HepG2 (cell line): Measurements from ENCODE around the gene TLN1. TPM values are rescaled to one million over a fixed set of nuclear protein-coding genes. Genes with fewer than 3 reads are reported as not detected.

ENCODE experiments used
- ATF2 ChIP-seq: sonication (generic); formaldehyde crosslinking; IDR thresholded peaks from 2 replicates; pipeline ENCODE4 v1.4.0; 2020; ENCODE audit warnings: missing genetic modification reagents
- CREB3 ChIP-seq: sonication (generic); formaldehyde crosslinking; IDR thresholded peaks from 2 replicates; pipeline ENCODE4 v1.5.0; 2020; ENCODE audit warnings: missing genetic modification reagents
- KIAA2018 ChIP-seq: sonication (generic); formaldehyde crosslinking; IDR thresholded peaks from 2 replicates; pipeline ENCODE4 v1.5.0; 2020; ENCODE audit warnings: mild to moderate bottlenecking, missing genetic modification reagents, borderline replicate concordance
- LRRFIP1 ChIP-seq: sonication (generic); formaldehyde crosslinking; conservative IDR thresholded peaks from 2 replicates; pipeline ENCODE4 v1.4.0; 2020; ENCODE audit warnings: missing genetic modification reagents
- PHB2 ChIP-seq: fragments of 450-650 bp; IDR thresholded peaks from 2 replicates; pipeline ENCODE4 v1.6.1; 2018; ENCODE audit not compliant: partially characterized antibody
- REXO4 ChIP-seq: sonication (generic); formaldehyde crosslinking; IDR thresholded peaks from 2 replicates; pipeline ENCODE4 v1.8.0; 2022; ENCODE audit warnings: missing genetic modification reagents, mild to moderate bottlenecking, borderline replicate concordance
- SPEN ChIP-seq: sonication (generic); formaldehyde crosslinking; IDR thresholded peaks from 2 replicates; pipeline ENCODE4 v1.5.1; 2020; ENCODE audit warnings: low read depth, mild to moderate bottlenecking, missing genetic modification reagents
- TFE3 ChIP-seq: IDR thresholded peaks from 2 replicates; pipeline ENCODE4 v1.6.1; 2016
- ZBTB8A ChIP-seq: sonication (generic); formaldehyde crosslinking; IDR thresholded peaks from 2 replicates; pipeline ENCODE4 v1.4.0; 2020; ENCODE audit warnings: mild to moderate bottlenecking, low read depth, missing genetic modification reagents, borderline replicate concordance
- ZNF382 ChIP-seq: sonication (generic); formaldehyde crosslinking; IDR thresholded peaks from 2 replicates; pipeline ENCODE4 v1.5.0; 2020; ENCODE audit warnings: missing genetic modification reagents, mild to moderate bottlenecking, borderline replicate concordance
- ZNF446 ChIP-seq: sonication (generic); formaldehyde crosslinking; IDR thresholded peaks from 2 replicates; pipeline ENCODE4 v1.5.0; 2020; ENCODE audit warnings: mild to moderate bottlenecking, missing genetic modification reagents
- ZNF567 ChIP-seq: sonication (generic); formaldehyde crosslinking; IDR thresholded peaks from 2 replicates; pipeline ENCODE4 v1.8.1; 2023; ENCODE audit warnings: mild to moderate bottlenecking, missing genetic modification reagents, borderline replicate concordance
- ZNF660 ChIP-seq: sonication (generic); formaldehyde crosslinking; IDR thresholded peaks from 2 replicates; pipeline ENCODE4 v1.5.1; 2020; ENCODE audit warnings: mild to moderate bottlenecking, low read depth, missing genetic modification reagents, borderline replicate concordance
- polyA plus RNA-seq, 8 experiments: library from polyadenylated mRNA; depleted of rRNA in 3 of 8; stranded (reverse) in 7 of 8; unstranded in 1 of 8; fragments of >200 nt; fragmentation: Illumina TruSeq in 4 of 8; extraction: Trizol in 4 of 8; gene quantifications; 2 replicates each; pipeline versions ENCODE4 v1.2.1 to v1.2.3, GENCODE V29; 2011 to 2016; ENCODE audit warnings: low read depth in 4 of 8, missing spikeins in 1 of 8, mixed read lengths in 1 of 8; ENCODE audit not compliant: insufficient read depth in 1 of 8
- total RNA-seq, 5 experiments: library from RNA; depleted of rRNA; stranded (reverse); fragments of >200 nt; fragmentation: Illumina TruSeq; extraction: Trizol; gene quantifications; 2 replicates each; pipeline ENCODE4 v1.2.3, GENCODE V29; 2016; ENCODE audit warnings: low read depth in 1 of 5

The TLN1 gene
- total and polyA plus RNA-seq, 2 of the 13 experiments (the other 11 are each of a cell fraction or from before 2014, with no cell fraction given) = 35.2 to 51.8 TPM

DNA sequence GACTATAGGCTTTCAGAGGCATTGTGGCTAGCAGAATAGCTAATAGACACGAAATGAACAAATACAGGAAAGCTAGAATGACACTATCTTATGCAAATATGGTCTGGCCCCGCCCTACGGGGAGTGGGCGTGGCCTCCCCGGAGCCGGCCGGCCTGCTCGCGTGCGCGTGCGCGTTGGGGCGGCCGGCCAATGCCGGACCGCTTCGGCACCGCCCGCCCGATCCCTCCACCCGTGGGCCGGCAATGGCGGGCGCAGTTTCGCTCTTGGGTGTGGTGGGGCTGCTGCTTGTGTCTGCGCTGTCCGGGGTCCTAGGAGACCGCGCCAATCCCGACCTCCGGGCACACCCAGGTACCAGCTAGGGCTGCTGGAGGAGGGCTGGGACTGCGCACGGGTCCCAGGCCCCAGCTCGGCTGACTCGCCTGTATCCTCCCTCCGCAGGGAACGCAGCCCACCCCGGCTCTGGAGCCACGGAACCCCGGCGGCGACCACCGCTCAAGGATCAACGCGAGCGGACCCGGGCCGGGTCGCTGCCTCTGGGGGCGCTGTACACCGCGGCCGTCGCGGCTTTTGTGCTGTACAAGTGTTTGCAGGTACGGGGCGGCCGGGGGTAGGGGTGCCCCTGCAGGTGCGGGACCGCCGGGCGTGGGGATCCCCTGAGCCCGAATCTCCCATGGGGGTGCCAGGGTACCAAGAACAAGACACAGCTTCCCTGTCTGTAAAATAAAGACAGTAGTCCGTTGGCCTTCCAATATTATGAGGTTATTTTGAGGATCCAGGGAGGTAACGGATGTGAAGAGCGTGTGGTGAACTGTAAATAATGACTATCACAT is 73.6 kb downstream of the TLN1 start, which contains the start of gene CCDC107 (continued):
- no peak for TF ChIP-seq KIAA2018 (CRISPR knock-in tag)
- TF ChIP-seq PHB2 = no peak
- no peak; the same call in 1 of the 2 replicates for TF ChIP-seq ZNF567 (CRISPR knock-in tag)
- TF ChIP-seq ATF2 (CRISPR knock-in tag) = no peak; the same call in 1 of the 2 replicates
- TF ChIP-seq ZNF660 (CRISPR knock-in tag) = no peak
- no peak for TF ChIP-seq ZBTB8A
- no peak; the same call in 1 of the 2 replicates for TF ChIP-seq TFE3 (CRISPR knock-in tag)
- peak; percentile 24 for TF ChIP-seq SPEN (CRISPR knock-in tag)
- TF ChIP-seq REXO4 (CRISPR knock-in tag) = no peak
- no peak for TF ChIP-seq ZNF446 (CRISPR knock-in tag)
- no peak for TF ChIP-seq CREB3 (CRISPR knock-in tag)
- TF ChIP-seq ZNF382 = no peak; the same call in 1 of the 2 replicates
- no peak for TF ChIP-seq LRRFIP1 (CRISPR knock-in tag)
